Subcutaneous abdominal adipose tissue (tissue), 5 donors: ENCODE results near the gene KRT6B.

ENCODE experiments used
- H3K27ac ChIP-seq: one replicate; pipeline ENCODE4 v1.7.0; 2013; ENCODE audit warnings: low read depth, mild to moderate bottlenecking, inconsistent platforms, low read length, moderate library complexity
- H3K27me3 ChIP-seq, 5 donors: one replicate each; pipeline ENCODE4 v1.7.0; 2013; ENCODE audit warnings: low read length in 5 of 5, inconsistent platforms in 1 of 5; ENCODE audit not compliant: control insufficient read depth in 5 of 5, insufficient read depth in 4 of 5
- H3K36me3 ChIP-seq, 5 donors: one replicate each; pipeline ENCODE4 v1.7.0; 2013; ENCODE audit warnings: low read length in 5 of 5; ENCODE audit not compliant: control insufficient read depth in 5 of 5, insufficient read depth in 5 of 5
- H3K4me1 ChIP-seq, 5 donors: one replicate each; pipeline ENCODE4 v1.7.0; 2013; ENCODE audit warnings: low read length in 5 of 5, mild to moderate bottlenecking in 3 of 5, moderate library complexity in 1 of 5; ENCODE audit not compliant: control insufficient read depth in 5 of 5, insufficient read depth in 5 of 5
- H3K4me3 ChIP-seq, 5 donors: one replicate each; pipeline ENCODE4 v1.7.0; 2013; ENCODE audit warnings: low read length in 5 of 5, low read depth in 1 of 5
- H3K9ac ChIP-seq, 5 donors: one replicate each; pipeline ENCODE4 v1.7.0; 2013; ENCODE audit warnings: low read length in 5 of 5, mild to moderate bottlenecking in 4 of 5, moderate library complexity in 3 of 5
- H3K9me3 ChIP-seq, 5 donors: one replicate each; pipeline ENCODE4 v1.7.0; 2013; ENCODE audit warnings: low read length in 5 of 5; ENCODE audit not compliant: control insufficient read depth in 5 of 5
- donor health status: healthy.
- donor health status: healthy.
- donor health status: healthy.
- donor health status: healthy.
- donor health status: healthy.

Gene KRT6B

GRCh38 chr12:52446367-52447045, 5.4 kb downstream of the KRT6B start:
- Histone ChIP-seq H3K27me3 (no peaks in the 10 kb centered on the region), H3K36me3 (no peaks in the 10 kb centered on the region), H3K27ac (no peak overlapping the region)

GRCh38 chr12:52445876-52446275, 6.1 kb downstream of the KRT6B start:
- peaks cover 0 to 1% (median 0%) of the 10 kb centered on the region in 5 donors for H3K27me3 ChIP-seq

More at GRCh38 chr12:52446367-52447045, 5.4 kb downstream of the KRT6B start:
- H3K9ac ChIP-seq: no peak overlapping the region
- H3K9me3 ChIP-seq: no peaks in the 10 kb centered on the region
- no peak overlapping the region for H3K4me3 ChIP-seq
- H3K4me1 ChIP-seq: peaks cover 0 to 15% (median 12%) of the 10 kb centered on the region in 5 donors

GRCh38 chr12:52444647-52445595, 7.0 kb downstream of the KRT6B start:
- no peaks in the 10 kb centered on the region for H3K9me3 ChIP-seq
- peaks cover 0 to 2% (median 0%) of the 10 kb centered on the region in 5 donors for H3K27me3 ChIP-seq
- no peak overlapping the region for H3K9ac ChIP-seq
- no peak overlapping the region for H3K4me3 ChIP-seq
- peaks cover 0 to 15% (median 12%) of the 10 kb centered on the region in 5 donors for H3K4me1 ChIP-seq
- no peak overlapping the region for H3K27ac ChIP-seq
- no peaks in the 10 kb centered on the region for H3K36me3 ChIP-seq

More at GRCh38 chr12:52445876-52446275, 6.1 kb downstream of the KRT6B start:
- Histone ChIP-seq H3K9me3 (no peaks in the 10 kb centered on the region), H3K27ac (no peak overlapping the region), H3K36me3 (no peaks in the 10 kb centered on the region), H3K9ac (no peak overlapping the region), H3K4me1 (peaks cover 0 to 15% (median 12%) of the 10 kb centered on the region in 5 donors), H3K4me3 (no peak overlapping the region)

GRCh38 chr12:52443966-52444365, 8.0 kb downstream of the KRT6B start:
- peaks cover 0 to 15% (median 12%) of the 10 kb centered on the region in 5 donors for H3K4me1 ChIP-seq

GRCh38 chr12:52442600-52443061, 9.3 kb downstream of the KRT6B start:
- Histone ChIP-seq H3K9me3 (no peaks in the 10 kb centered on the region), H3K27ac (no peak overlapping the region), H3K4me1 (peaks cover 0 to 15% (median 12%) of the 10 kb centered on the region in 5 donors), H3K9ac (no peak overlapping the region), H3K36me3 (no peaks in the 10 kb centered on the region), H3K27me3 (peaks cover 0 to 2% (median 0%) of the 10 kb centered on the region in 5 donors), H3K4me3 (no peak overlapping the region)

More at GRCh38 chr12:52443966-52444365, 8.0 kb downstream of the KRT6B start:
- H3K27ac ChIP-seq: no peak overlapping the region
- H3K27me3 ChIP-seq: peaks cover 0 to 2% (median 0%) of the 10 kb centered on the region in 5 donors
- no peak overlapping the region for H3K9ac ChIP-seq
- no peak overlapping the region for H3K4me3 ChIP-seq
- H3K9me3 ChIP-seq: no peaks in the 10 kb centered on the region
- no peaks in the 10 kb centered on the region for H3K36me3 ChIP-seq

- H3K9ac ChIP-seq: no peak overlapping the region
- peaks cover 0 to 2% (median 0%) of the 10 kb centered on the region in 5 donors for H3K27me3 ChIP-seq
- no peaks in the 10 kb centered on the region for H3K9me3 ChIP-seq
- no peak overlapping the region for H3K4me3 ChIP-seq
- no peak overlapping the region for H3K27ac ChIP-seq
- no peaks in the 10 kb centered on the region for H3K36me3 ChIP-seq
- peaks cover 0 to 15% (median 12%) of the 10 kb centered on the region in 5 donors for H3K4me1 ChIP-seq
These were observed 10.5 kb downstream of the KRT6B start for GRCh38 chr12:52441320-52441911.

- Histone ChIP-seq H3K9ac (no peak overlapping the region), H3K4me1 (peaks cover 0 to 15% (median 12%) of the 10 kb centered on the region in 5 donors), H3K36me3 (no peaks in the 10 kb centered on the region), H3K27ac (no peak overlapping the region), H3K9me3 (no peaks in the 10 kb centered on the region), H3K27me3 (peaks cover 0 to 2% (median 0%) of the 10 kb centered on the region in 5 donors), H3K4me3 (no peak overlapping the region)
These were observed 11.1 kb downstream of the KRT6B start for GRCh38 chr12:52440821-52441319.

GRCh38 chr12:52439845-52440244, 12.1 kb downstream of the KRT6B start:
- no peaks in the 10 kb centered on the region for H3K36me3 ChIP-seq
- peaks cover 0 to 15% (median 12%) of the 10 kb centered on the region in 5 donors for H3K4me1 ChIP-seq
- peaks cover 0 to 2% (median 0%) of the 10 kb centered on the region in 5 donors for H3K27me3 ChIP-seq
- no peak overlapping the region for H3K9ac ChIP-seq
- no peaks in the 10 kb centered on the region for H3K9me3 ChIP-seq
- H3K27ac ChIP-seq: no peak overlapping the region
- no peak overlapping the region for H3K4me3 ChIP-seq

- Histone ChIP-seq H3K36me3 (no peaks in the 10 kb centered on the region), H3K27me3 (peaks cover 0 to 2% (median 0%) of the 10 kb centered on the region in 5 donors), H3K4me3 (no peak overlapping the region), H3K9me3 (no peaks in the 10 kb centered on the region), H3K4me1 (peaks cover 0 to 15% (median 12%) of the 10 kb centered on the region in 5 donors), H3K9ac (no peak overlapping the region), H3K27ac (no peak overlapping the region)
These were observed 12.5 kb downstream of the KRT6B start for GRCh38 chr12:52439420-52439819.
